ENCODE measurements around the gene CCDC192.

Gene CCDC192

GRCh38 chr5:127906562-127907204, 203.5 kb downstream of the CCDC192 start:
- TF ChIP-seq CTCF (conservative IDR thresholded peaks at IDR 0.05) (no peak), ZFX (IDR thresholded peaks at IDR 0.05) (no peak)
- H3K27ac ChIP-seq, result no peak overlapping the region

GRCh38 chr5:127907907-127908306, 204.7 kb downstream of the CCDC192 start:
- TF ChIP-seq ZFX (IDR thresholded peaks at IDR 0.05), result no peak
- no peak for TF ChIP-seq CTCF (conservative IDR thresholded peaks at IDR 0.05)
- no peak overlapping the region for H3K27ac ChIP-seq

DNA sequence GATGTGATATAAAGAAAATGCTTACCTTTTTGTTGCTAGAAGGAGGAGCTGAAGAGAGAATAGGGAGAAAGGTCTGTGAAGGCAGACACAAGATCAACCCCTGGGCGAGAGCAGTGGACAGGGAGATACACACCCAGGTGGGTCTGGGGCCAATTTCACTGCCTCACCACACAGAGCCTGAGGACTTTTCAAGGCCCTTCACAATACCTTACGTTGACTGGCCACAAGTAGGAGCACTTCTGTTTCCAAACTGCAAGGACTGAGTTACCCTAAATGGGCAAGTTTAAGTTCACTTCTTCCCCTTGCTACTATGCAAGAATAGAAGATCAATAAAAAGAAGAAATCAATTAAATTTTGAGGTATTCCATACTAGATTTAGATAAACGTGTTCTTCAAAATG, 205.9 kb downstream of the CCDC192 start:
- TF ChIP-seq ZFX (IDR thresholded peaks at IDR 0.05) (no peak), CTCF (conservative IDR thresholded peaks at IDR 0.05) (peak; percentile 76)
- no peak overlapping the region for H3K27ac ChIP-seq

DNA sequence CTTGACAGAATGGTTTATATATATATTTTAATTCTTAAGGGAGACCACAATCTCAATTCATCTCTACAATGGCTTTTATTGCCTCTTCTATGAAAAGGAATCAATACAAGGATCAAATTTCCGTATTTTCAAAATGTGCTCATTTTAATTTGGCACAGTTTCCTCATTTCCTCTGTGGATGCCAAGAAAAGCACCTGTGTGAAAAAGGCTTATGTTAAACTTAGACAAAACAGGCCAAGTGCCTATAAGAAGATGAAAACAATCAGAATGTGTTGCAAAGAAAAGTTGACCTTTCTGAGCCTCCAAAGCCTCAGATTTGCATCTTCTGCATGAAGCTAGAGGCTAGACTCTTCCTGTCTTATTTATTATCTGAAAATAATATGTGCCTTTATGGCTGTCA, 206.6 kb downstream of the CCDC192 start:
- no peak for TF ChIP-seq CTCF (conservative IDR thresholded peaks at IDR 0.05)
- TF ChIP-seq ZFX (IDR thresholded peaks at IDR 0.05), result no peak
- no peak overlapping the region for H3K27ac ChIP-seq

GRCh38 chr5:127910307-127910956, 207.2 kb downstream of the CCDC192 start:
- TF ChIP-seq CTCF (conservative IDR thresholded peaks at IDR 0.05), result no peak
- TF ChIP-seq ZFX (IDR thresholded peaks at IDR 0.05), result no peak
- H3K27ac ChIP-seq, result no peak overlapping the region

DNA sequence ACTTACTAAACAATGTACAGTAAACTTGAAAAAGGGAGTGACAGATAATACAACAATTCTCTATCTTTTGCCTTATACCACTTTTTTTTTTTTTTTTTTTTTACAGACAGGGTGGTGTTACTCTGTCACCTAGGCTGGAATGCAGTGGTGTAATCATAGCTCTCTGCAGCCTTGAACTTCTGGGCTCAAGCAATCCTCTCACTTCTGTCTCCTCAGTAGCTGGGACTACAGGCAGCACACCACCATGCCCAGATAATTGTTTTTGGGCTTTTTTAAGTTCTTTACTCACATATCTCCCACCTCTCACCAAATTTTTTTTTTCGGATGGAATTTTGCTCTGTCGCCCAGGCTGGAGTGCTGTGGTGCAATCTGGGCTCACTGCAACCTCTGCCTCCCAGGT, 208.4 kb downstream of the CCDC192 start:
- TF ChIP-seq ZFX (IDR thresholded peaks at IDR 0.05) (no peak), CTCF (conservative IDR thresholded peaks at IDR 0.05) (no peak)
- no peak overlapping the region for H3K27ac ChIP-seq

GRCh38 chr5:127912411-127912810, 209.2 kb downstream of the CCDC192 start:
- TF ChIP-seq ZFX (IDR thresholded peaks at IDR 0.05) (no peak), CTCF (conservative IDR thresholded peaks at IDR 0.05) (no peak)
- no peak overlapping the region for H3K27ac ChIP-seq
